NCI-H128 (cell line): Measurements from ENCODE around the gene ANO9.
"Not testable (repeated sequence)": the region's sequence is repeated elsewhere in the genome, so short reads cannot be mapped to it uniquely, and the experiment has no call there.

Experiments
- DNase-seq: peaks from one replicate; lab custom pipeline; 2025; ENCODE audit not compliant: unreplicated experiment; lab: John Stamatoyannopoulos, UW

The ANO9 gene

DNA sequence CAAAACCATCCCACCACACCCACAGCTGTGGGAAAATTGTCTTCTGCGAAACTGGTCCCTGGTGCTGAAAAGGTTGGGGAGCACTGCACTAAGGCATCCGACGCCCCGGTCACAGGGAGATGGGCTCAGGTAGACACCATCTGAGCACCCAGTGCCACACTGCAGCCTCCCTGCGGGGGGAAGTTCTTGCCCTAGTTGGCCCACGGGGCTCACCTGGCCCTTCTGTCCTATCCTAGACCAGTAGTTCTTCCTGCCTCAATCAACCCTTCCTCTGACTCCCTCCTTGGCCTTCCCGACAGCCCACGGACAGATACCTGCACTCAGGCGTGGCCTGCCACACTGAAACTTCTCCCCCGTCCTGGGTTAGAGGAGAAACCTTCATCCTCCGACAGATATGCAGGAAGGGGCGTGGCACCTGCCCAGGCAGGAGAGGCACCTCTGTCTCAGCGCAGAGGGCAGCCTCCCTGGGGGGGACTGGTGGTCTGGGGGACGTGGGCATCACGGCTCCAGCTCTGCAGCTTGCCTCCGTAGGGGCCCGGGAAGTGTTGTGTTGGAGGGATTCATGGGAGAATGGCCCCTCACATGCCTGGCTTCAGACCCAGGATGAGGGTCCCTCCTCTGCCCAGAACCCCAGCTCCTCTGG lies 4.5 kb downstream of the ANO9 start:
- no peak for DNase-seq

DNA sequence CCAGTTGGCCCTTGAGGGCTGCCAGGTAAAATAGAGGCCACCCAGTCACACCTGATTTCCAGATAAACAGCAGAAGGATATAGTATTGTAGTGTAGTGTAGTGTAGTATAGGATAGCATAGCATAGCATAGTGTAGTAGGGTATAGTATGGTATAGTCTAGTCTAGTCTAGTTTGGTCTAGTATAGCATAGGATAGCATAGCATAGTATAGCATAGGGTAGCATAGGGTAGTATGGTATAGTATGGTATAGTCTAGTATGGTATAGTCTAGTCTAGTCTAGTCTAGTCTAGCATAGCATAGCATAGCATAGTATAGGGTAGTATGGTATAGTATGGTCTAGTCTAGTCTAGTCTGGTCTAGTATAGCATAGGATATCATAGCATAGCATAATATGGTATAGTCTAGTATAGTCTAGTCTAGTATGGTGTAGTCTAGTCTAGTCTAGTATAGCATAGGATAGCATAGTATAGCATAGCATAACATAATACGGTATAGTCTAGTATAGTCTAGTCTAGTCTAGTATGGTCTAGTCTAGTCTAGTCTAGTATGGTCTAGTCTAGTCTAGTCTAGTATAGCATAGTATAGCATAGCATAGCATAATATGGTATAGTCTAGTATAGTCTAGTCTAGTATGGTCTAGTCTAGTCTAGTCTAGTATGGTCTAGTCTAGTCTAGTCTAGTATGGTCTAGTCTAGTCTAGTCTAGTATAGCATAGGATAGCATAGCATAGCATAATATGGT lies 6.6 kb downstream of the ANO9 start:
- DNase-seq = not testable (repeated sequence)

DNA sequence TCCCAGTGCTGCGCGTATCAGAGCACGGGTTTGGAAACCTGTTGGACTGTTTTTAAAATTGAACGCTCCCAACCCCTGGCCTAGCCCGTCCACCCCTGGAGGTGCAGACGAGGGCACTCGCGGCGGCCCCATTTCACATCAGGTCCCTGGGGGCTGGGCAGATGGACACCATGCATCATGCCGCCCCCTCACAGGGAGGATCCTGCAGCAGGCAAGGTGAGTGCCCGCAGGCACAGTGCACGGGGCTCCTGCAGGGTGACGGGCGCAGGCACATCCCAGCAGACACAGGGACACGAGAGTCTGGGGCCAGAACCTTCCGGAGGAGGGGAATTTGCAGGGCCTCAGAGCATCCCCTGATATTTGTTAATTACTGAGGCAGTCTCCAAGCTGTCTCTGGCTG lies 7.3 kb downstream of the ANO9 start:
- no peak for DNase-seq

DNA sequence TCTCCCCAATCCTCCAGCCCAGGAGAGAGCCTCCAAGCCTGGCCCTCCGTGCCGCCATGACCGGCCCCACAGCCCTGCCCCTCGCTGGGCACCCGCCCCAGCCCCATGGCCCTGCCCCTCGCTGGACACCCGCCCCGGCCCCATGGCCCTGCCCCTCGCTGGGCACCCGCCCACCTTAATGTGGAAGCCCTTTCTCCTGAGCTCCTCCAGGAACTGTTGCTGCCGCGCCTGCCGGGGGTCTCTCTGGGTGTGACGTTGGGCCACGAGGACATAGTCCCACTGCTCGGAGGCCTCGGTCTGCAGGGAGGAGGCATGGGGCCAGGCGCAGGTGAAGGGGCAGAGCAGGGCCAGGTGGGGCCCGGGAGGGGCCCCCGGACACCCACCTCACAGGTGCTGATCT lies 8.2 kb downstream of the ANO9 start:
- DNase-seq = no peak

DNA sequence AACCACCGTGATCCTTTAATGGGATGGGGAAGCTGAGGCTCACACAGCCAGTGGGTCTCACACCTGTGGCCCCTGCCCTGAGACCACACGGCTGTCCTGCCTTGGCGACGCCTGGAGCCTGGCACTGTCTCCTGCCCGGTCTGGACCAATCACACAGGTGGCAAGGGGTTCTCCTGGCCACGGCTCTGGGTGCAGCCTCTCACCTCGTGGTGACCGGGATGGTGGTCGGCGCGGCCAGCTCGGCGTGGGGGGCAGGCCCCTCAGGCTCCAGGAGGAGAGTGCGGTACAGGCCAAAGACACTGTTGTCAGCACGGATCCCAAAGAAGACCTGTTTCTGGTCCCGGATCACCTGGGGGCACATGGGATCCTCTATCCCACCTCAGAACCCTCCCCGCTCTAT lies 8.7 kb downstream of the ANO9 start:
- no peak for DNase-seq

DNA sequence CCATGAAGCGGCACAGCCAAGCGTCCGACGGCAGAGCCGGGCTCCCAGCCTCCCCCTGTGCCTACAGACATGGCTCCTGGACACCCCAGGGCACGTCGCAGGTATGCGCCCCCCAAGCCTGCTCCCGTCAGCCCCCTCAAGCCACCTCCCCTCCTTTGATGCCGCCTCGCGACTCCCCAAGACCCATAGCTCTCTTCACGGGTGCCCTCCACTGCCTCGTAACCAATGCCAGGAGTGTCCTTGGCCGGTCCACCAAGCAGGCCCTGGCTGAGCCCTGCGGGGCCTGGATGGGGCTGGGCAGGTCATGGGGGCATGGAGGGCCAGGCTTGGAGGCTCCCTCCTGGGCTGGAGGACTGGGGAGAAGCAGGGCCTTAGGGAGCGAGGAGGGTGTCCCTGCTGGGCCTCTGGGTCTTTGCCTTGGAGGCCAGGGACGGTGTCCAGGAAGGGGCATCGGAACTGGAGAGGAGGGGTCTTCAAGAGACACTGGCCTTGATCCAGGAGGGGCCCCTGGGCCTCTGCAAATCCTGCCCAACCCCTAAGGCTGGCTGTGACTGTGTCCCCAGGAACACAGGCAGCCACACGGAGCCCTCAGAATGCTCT lies 9.2 kb downstream of the ANO9 start:
- no peak for DNase-seq

DNA sequence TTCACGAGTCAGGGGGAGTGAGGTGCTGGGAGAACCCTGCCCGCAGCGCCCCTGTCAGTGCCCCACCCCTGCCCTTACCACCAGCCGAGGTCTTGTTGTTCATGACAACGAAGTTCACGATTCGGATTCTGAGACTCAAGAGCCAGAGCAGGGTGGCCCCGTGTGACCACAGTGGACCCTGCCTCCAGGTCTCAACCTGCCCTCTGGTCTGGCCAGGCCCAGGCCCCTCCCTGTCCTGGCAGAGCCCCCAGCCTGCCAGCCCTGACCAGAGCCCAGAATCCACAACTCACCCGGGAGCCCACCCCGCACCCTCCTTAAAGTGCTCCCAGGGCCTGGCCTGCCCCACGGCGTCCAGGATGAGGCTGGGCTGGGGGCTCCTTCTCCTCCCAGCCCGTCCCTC lies 9.9 kb downstream of the ANO9 start:
- no peak for DNase-seq

DNA sequence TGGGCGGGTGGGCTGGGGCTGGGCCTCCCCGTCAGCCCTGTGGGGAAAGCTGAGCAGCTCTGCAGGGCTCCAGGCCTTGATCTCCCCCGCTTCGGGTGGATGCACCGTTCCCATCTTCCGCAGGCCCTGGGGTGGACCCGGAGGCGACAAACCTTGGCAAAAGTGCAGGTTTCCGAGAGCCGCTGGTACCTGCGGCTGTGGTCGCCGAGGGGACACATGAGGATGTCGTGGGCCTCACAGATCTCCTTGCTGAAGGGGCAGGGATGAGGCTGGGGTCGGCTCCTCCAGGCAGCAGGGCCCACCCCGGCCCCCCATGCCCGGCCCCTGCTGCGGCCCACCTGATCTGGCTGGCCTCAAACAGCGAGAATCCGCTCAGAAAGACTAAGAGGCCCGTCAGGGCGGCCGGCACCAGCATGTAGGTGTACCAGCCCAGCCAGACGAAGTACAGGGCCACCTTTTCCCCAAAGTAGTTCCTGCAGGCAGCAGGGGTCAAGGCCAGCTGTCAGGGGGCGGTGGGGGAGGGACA lies 11.8 kb downstream of the ANO9 start:
- DNase-seq = no peak

DNA sequence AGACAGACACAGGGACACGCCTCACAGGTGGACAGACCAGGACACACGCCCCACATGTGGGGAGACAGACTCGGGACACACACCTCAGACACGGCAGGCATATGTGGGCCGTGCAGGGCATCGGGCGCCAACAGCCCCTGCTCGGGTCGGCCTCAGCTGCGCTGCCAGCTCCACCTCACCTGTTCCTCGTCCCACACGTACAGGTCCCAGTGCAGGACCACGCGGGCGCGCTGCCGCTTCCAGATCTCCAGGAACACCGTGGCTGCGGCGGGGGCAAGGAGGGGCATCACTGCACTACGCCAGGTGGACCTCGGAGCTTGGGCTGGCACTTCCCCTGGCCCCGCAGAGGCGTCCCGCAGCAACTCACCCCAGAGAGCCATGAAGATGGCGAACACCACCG lies 12.4 kb downstream of the ANO9 start:
- DNase-seq = no peak

DNA sequence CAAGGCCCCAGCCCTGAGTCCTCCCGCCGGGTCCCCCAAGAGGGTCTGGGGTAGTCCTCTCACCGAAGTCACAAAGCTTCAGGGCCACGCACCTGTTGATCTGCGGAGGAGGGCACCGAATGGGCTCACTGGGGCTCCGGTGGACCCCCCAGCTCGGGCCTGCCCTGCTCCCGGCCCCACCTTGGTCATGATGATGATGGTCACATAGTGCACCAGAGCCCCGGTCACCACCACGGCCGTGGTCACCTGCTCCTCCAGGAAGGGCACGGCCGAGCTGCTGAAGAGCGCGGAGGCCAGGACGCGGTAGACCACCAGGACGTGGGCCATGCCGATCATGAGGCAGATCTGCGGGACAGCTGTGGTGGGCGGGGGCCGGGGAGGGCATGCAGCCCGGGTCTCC lies 13.5 kb downstream of the ANO9 start:
- no peak for DNase-seq

DNA sequence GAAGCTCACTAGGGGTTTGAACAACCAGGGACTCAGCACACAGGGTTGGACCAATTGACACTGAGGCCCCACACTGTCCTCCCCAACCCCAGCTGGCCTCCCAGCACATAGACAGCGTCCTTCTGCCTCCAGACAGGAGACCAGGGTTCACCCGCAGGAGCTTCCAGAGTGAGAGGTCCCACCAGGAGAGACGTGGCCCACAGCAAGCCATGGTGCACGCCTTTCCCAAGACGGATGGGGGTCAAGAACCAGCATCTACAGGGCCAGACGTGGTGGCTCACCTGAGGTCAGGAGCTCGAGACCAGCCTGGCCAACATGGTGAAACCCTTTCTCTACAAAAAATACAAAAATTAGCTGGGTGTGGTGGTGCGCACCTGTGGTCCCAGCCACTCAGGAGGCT lies 15.0 kb downstream of the ANO9 start:
- DNase-seq = no peak

DNA sequence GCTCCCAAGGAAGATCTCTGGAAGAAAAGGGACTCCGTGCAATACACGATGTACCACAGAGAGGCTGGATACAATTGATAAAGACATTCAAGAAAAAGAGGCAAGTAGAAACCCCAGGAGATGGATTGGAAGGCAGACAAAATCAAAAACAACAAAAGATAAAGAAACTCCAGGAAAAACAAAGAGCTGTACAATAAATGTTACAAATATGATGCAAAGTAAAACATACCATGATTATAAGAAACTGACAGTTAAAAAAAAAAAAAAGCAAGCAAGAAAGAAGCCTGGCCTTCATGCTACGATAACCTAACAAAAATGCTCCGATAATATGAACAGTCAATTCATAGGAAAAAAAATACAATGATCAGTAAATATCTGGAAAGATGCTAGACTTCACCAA lies 16.5 kb downstream of the ANO9 start:
- DNase-seq = no peak

DNA sequence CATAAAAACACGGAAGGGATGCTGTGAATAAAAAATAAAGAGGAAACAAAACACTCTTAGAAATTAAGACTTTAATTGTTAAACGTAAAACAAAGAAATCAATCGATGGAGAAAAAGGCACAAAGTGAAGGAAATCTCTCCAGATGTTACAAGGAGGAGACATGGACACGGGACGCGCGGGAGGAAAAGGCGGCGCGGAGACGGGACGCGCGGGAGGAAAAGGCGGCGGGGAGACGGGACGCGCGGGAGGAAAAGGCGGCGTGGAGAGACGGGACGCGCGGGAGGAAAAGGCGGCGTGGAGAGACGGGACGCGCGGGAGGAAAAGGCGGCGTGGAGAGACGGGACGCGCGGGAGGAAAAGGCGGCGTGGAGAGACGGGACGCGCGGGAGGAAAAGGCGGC lies 17.0 kb downstream of the ANO9 start:
- not testable (repeated sequence) for DNase-seq

DNA sequence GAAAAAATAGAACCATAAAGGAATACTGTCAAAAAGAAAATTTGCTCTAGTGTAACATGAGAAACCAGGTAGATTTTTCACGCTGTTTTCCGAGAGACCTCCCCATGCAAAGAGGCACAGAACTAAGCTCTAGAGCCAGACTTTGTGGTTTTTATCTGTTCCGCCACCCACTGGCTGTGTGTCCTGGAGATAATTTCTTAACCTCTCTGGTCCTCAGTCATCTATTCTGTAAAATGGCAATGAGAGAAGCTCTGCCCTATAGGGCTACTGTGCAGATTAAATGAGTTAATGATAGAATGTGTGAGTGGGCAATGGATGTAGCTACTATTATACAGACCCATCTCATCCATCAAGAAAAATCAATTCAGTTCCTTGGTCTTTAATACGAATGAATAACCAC lies 17.6 kb downstream of the ANO9 start:
- DNase-seq = no peak

DNA sequence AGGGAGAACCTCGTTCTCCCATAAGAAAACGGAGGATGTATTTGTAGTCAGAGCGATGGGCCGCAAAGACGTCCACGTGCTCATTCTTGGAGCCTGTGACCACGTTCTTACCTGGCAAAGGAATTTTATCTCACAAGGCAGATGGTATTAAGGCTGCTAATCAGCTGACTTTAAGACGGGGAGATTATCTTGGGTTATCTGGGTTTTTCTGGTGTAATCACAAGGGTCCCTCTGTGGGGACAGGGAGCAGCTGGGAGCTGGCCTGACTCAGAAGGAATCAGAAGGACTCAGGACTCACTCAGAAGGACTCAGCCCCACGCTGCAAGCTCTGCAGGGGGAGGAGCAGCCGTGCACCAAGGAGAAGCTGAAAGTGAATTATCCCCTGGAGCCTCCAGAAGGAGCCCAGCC lies 19.6 kb downstream of the ANO9 start:
- DNase-seq = no peak

DNA sequence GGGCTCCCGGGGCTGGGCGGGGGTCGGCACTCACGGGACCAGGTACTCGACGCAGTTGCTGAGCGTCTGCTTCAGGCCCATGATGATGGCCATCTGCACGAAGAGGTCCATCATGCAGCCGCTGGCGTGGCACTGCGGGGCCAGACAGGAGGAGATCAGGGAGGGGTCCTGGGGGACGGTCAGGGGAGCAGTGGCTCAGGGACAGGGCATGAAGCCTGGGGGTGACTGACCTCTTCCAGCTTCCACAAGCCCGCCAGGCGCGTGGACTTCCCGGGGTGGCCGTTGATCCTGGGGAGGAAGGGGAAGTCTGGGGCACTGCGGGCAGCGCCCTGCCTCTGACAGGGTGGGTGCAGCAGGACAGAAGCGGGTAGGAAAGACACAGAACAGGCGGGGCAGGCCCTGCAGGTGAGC lies 20.9 kb downstream of the ANO9 start:
- DNase-seq = no peak

DNA sequence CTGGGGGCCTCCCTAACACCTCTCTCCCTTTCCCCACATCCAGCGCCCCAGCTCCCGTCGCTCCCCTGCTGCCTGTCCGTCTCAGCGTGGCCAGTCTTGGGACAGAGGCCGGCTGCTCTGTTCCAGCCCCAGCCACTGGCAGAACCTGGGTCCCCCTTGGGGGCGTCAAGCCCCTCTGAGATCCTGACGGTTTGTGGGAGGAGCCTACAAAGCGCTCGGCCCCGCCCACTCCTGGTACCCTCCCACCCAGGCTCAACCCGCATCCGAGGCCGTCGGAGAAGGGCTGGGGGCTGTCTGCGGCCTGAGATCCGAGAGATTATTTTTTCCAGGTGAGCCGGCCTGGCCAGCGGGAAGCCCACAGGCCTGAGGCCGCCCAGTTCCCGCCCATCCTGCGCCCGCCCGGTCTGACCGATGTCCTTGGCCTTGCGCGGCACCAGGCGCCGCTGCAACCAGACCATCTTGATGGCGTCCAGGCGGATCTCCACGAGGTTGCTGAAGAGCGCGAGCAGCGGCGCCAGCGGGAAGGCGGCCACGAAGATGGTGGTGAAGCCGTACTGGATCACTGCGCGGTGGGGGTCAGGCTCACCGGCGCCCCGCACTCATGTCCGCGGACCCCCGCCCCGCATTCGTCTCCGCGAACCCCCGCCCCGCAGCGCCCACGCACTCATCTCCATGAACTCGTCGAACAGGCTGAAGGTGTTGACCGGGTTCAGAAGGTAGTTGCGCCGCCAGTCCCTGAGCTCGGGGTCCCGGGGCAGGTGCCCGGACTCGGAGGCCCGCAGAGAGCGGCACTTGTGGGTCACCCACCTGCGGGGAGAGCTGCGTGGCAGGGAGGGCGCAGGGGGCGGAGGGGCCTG lies 21.5 kb downstream of the ANO9 start:
- DNase-seq = no peak

DNA sequence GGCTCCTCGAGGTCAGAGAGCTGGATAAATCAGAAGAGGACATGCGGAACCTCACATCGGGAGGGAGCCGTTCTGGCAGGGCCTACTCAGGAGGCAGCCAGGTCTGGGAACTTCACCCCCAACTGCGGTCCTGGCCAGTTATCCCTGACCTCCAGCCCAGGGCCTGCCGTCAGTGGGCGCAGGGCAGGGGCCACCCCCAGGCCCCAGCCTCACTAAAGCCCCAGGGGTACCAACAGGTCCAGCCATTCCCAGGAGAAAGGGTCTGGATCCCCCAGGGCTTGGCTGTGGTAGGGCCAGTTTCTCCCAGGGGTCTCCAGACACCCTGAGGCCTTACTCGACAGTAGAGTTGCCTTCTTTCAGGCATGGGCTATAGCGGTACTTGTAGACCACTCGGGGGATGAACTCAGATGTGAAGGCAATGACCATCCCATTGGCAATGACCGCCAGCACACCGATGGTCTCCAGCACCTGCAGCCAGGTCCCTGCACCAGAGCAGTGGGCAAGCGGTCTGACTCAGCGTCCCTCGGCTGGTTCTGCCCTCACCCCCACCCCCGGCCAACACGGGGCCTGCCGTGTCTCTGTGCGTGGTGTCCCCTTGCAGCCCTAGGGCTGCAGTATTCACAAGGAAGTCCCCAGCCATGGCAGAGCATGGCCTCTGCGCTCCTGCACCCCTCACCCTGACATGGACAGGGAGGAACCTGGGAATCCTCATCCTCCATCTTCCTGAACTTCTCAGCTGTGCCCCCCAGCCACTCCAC lies 22.4 kb downstream of the ANO9 start:
- DNase-seq = no peak

DNA sequence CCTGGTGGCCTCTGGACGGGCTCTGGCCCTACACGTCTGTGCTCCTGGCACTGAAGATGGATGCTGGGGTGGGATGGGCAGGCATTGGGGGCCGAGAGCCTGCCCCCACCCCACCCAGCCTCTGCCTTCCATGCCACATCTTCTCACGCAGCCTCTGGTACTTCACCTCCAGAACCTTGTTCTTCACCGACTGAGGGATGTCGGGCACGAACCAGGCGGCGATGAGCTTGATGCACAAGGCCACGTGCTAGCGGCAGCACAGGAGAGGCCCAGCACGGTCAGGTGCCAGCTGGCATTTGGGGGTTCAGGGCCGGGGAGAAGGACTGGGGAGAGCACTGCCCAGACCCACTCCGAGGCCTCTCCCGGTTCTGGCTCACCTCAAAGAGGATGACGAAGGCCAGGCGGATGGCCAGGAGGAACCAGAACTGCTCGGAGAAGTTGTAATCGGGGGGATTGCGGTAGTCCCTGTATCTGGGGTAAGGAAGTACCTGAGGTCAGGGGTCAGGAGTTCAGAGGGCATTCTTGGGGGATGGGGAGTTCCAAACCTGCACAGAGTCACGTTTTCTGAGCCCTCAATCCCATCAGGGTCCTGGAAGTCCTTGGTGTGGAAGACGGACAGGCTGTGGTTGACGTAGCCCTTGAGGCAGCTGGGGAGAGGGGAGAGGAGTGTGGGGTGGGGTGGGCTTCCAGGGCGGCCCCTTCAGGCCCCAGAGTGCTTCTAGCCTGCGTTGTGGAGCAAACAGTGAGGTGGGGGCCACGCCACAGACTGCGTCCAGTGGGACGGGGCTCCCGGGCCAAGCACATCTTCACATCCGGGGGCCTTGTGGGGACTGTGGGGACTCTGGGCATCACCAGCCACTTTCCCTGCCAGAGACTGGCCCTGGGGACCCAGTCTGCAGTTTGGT lies 23.2 kb downstream of the ANO9 start:
- DNase-seq = no peak
